ENCODE measurements around the gene RELL2.
A peak's percentile ranks its signal among the peaks of the same experiment; 100 is the strongest.

RELL2 gene

DNA sequence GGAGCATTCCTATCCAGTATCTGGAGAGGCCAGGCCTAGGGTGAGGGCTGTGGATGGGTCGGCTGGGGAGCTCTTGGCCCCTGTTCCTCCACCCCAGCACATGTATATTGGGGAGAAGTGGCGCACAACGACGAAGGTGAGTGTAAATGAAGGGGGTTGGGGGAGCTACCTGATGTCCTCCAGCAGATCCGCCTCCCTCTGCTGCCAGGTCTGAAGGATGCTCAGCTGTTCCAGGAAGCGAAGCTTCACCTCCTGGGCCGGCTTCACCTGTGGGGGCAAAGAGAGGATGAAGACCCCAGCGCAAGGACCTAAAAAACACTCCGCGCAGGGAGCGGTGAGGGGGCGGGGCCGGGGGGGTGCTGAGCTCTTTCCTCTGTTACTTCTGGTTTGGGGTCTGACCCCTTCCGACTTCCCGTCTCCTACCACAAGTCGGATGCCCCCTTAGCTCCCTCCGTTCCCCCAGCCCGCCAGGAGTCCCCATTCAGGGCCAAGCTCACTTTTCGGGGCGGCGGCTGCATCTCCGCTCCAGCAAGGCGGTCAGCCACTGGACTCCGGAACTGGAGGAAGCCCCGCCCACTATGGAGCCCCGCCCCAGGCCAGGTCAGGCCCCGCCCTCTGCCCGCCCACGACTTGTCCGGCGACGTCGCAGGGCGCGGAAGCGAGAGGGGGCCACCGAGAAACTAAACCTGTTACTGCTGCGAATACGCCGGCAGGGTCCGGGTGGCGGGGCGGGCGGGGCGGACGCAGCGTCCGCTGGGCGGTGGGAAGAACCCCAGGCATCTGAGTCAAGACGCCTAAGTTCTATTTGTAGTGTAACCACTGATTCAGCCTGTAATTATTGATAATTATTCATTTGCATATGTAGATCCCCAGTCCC is 14.3 kb downstream of the RELL2 start, which contains the start of gene FCHSD1:
Gene FCHSD1 (minus strand): TSS at position 568 of the 877 bp plus-strand sequence. CDS start 50 bp downstream, at position 518.
- peak; percentile 72 for DNase-seq

DNA sequence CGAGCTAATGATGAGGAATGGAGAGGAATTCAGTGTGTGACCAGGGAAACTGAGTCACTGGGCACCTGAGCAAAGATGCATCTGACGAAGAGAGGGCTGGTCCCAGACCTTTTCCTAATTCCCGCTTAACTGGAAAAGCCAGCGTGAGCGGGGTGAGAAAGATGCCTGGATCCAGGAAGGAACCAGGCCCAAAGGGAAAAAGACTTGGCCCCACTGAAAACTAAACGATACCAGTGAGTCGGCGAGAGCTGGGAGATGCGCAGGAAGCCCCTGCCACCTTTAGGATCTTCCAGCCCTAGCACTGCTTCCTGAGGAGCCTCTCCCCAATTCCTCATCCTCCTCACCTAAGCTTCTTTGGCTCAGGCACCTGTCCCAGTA is 14.9 kb downstream of the RELL2 start:
- no peak for DNase-seq

DNA sequence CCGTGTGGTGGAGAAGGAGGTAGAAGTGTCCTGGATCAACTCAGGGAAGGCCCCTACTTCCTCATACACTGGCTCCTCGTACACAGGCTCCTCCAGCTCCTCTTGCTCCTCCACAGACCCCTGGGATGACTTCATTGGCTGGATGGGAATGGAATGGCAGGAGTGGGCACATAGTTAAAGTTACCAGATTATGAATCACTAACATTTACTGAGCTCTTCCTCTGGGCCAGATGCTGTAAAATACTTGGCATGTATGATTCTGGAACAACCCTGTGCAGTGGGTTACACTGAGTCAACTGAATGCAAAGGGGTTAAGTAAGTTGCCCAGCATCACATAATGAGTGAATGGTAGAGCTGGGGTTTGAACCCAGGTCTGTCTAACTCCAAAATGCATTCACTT is 17.5 kb downstream of the RELL2 start:
- no peak for DNase-seq

DNA sequence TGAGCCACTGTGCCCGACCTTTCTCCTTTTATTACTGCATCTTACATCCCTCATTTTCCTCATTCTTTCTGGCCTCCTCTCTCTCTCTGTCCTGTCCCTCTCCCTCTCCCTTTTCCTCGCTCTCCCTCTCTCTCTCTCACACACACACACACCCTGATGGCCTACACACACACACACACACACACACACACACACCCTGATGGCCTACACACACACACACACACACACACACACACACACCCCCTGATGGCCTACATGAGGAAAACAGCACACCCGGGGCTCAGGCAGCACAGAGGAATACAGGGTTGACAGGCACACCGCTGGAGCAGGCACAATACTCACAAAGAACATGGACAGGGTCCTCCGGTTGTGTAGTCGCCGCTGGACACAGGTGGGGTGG is 18.2 kb downstream of the RELL2 start:
- no peak for DNase-seq

DNA sequence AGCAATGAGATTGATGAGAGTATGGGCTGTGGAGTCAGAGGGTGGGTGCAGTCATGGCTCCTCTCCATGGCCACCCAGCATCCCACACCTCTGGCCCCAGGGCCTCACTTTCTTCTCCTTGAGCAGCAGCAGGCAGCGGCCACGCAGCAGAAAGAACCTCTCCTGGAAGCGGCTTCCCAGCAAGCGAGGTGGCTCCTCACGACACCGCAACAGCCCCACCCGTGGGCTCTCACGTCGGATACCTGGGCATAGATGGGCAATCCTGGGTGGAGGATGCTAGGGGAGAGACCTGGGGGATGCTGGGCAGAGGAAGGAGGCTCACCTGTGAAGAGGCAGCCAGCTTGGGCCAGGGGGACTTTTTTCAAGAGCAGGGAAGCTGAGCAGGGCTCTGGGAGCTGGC is 19.6 kb downstream of the RELL2 start:
- DNase-seq: no peak

DNA sequence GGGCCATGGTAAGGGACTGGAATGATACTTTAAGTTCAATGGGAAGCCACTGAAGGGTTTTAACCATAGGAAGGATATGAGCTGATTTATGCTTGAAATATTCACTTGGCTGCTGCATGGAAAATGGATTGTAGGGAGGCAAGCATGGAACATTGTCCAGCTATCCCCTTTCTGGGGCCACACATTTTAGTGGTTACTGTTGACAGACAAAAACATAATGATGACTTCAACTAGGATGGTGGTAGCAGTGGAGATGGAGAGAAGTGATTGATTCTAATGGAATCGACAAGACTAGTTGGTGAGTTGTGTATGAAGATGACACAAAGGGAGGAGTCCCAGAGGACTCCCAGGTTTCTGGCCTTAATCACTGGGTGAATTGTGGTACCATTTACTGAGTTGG is 20.6 kb downstream of the RELL2 start:
- DNase-seq: no peak

DNA sequence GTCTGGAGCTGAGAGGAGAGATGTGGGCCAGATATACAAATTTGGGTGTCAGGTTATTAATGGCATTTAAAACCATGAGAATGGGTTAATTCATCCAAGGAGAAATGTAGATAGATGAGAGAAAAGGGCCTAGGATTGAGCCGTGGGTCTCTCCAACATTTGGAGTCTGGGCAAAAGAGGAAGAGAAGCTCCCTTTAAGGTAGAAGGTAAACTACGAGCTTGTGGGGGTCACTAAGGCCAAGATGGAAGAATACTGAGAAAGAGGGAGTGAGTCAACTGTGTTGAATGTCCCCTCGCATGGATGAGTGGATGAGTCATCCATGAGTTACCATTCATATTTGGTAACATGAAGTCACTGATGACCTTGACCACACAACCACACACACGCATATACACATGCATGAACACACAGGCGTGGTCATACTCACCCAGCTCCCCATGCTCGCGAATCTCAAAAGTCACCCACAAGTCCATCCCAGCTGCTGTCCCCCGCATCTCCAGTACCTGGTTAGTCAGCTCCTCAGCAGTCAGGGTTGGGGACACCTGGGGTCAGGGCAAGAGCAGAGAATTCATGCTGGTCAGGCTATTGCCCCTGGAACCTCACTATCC is 21.2 kb downstream of the RELL2 start:
- DNase-seq: no peak

DNA sequence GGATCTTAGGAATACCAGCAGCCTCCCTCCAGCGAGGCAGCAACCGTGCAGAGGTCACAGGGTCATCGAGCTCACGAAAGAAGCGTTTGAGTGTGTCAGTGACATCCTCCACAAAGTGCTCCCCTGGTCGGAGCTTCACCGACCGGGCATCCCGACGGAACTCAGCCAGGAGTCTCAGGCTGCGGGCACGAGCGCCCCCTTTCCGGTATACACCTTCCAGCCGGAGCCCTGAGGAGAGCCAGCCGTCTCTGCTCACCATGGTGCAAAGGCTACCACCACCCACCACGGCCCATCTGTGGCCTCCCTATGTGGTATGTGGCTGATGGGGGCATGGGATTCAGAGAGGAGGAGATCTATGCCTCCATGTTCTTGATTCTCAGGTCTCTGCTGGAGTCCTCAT is 25.2 kb downstream of the RELL2 start:
- DNase-seq: no peak

DNA sequence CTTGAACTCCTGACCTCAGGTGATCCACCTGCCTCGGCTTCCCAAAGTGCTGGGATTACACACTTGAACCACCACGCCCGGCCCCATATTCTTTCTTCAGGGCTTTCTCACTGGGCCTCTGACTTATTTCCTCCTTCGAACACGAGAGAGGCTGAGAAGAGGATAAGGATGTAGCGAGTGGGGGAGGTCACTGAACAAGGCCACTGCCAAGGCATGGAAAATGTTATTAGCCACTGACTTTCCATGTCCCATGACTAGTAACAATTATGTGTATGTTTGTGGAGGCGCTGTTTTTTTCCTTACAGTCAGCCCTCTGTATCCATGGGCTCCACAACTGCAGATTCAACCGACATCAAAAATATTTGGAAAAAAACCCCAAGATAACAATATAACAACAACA is 26.7 kb downstream of the RELL2 start:
- no peak for DNase-seq

DNA sequence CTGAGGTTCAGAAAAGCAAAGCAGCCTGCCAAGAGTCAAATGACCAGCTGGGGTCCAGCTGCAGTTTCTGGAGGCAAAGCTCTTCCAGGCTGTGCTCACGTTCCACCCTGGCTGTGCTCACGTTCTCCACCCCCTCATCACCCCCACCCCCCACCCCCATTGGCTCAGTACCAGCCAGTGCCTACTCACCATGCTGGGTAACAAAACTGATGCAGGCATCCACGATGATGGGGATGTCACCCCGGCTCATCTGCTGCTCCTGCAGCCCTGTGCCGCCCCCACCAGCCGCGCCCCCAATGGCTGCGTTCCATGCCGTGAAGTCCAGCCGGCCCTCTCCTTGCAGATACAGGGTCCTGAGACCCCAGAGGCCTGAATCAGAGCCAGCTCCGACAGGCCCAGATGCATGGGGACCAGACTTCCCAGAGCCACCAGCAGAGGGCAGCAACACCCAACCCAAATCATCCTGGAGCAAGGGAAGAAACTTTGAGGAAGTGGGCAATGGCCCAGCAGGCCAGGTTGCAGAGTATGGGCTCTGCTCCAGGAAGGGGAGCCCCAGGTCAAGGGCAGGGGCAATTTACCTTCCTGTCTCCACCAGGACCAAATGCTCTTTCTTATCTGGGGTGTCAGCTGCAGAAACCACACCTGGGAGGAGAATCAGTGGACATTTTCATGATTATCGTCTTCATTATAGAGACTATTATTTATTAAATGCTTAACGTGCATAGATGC is 28.1 kb downstream of the RELL2 start:
- DNase-seq: peak; percentile 70

DNA sequence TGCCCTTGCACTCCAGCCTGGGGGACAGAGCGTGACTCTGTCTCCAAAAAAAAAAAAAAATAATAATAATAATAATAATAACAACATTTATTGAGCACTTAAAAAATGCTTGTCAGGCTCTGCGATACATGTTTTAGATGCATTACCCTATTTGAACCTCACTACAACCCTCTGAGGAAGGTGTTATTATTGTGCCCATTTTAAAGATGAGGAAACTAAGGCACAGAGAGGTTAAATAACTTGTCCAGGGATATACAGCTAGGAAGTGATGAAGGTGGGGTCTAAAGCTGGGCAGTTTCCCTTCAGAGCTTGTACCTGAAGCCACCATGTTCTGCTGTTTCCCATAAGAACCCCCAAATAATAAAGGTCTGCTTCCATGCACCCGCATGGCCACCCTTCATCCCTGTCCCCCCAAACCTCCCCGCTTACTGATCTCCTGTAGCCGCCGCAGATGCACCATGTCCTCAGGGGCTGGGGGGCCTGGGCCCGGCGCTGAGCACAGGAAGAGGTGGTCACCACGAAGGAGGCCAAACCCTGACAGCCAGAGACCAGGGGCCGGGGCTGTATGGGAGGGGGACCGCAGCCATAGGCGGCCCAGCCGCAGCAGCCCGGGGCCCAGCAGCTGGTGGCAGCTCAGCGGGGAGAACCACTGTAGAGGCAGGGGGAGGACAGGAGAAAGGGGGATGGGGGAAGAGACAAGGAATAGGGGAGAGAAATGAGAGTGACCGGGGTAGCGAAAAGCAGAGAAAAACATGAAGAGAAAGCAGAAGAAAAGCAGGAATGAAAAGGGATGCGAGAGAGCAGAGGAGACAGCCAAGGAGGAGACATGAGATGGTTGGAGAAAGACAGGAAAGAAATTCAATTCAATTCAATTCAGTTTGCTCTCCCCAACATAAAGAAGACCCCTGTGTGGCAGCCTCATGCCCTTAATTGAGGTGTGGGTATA is 29.5 kb downstream of the RELL2 start:
- DNase-seq: no peak

DNA sequence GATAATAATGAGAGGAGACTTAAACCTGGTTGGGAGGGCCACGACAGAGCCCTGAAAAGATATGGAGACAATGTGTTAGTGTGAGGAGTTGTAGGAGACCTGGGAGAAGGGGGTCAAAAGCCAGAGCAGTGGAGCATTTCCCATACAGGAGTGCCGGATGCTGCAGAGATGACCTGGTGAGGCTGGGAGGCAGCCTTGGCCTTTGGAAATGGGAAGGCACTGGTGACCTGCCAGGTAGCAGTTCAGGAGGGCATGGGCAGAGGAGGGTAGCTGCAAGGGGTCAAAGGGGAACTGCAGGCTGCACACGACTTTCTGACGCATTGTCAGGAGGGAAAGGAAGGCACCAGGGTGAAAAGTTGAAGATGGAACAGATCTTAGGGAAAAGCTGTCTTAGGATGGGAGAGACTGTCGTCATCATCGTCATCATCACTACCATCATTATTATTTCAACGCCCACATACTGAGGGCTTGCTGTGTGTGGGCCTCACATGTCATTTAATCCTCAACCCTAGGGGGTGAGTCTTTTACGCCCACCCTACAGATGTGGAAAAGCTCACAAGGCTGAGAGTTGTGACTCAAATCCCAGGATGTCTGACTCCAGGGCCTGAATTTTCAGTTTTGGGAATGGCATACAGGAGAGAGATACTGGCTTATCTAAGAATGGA is 31.9 kb downstream of the RELL2 start:
- no peak for DNase-seq

DNA sequence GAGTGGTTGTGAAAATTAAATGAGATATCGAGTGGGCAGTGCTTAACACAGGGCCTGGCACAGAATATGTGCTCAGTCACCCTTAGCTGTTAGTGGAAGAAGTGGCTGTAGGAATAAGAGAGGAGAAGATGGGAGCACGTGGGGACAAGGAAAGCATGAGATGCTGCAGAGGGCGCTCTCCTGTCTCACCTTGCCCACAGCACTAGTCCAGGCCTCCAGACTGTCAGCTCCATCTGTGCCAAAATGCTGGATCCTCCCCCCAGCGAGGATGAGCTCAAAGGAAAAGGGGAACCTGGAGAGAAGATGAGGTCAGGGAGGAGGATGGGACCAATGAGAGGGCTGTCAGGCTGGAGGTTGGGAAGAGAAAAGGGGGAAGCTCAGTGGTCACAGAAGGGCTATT is 32.7 kb downstream of the RELL2 start:
- DNase-seq: no peak

DNA sequence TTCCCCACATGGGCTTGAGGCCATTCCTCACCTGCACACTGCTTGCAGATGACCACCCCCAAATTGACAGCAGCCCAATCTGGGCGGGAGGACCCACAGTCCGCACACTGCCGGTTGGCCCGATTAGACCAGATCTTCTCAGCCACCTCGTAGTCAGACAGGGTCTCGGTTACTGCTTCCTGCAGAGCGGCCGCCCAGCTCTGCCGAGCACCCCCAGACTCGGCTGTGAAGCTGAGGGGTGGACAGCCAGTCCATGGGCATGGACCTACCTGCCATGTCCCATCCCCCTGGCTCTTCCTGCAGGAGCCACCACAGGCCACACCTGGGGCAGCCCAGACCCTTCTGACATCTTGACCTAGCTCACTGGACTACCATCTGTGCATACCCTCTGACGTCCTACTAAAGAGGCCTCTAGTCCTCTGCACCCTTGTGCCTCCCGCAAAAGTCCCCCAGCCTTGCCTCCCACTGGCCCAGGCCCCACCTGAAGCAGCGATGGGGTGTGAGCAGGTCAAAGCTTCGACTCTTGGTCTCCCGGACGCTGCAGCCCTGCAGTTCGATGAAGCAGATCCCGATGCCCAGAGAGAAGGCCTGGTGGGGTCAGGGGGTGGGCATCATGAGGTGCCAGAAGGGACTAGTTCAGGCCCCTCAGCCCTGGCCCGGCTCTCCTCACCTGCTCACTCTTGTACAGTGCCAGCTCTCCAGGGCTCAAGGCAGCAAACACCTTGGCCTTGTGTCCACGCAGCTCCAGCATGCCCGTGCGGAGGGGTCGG is 35.5 kb downstream of the RELL2 start:
- DNase-seq: no peak

DNA sequence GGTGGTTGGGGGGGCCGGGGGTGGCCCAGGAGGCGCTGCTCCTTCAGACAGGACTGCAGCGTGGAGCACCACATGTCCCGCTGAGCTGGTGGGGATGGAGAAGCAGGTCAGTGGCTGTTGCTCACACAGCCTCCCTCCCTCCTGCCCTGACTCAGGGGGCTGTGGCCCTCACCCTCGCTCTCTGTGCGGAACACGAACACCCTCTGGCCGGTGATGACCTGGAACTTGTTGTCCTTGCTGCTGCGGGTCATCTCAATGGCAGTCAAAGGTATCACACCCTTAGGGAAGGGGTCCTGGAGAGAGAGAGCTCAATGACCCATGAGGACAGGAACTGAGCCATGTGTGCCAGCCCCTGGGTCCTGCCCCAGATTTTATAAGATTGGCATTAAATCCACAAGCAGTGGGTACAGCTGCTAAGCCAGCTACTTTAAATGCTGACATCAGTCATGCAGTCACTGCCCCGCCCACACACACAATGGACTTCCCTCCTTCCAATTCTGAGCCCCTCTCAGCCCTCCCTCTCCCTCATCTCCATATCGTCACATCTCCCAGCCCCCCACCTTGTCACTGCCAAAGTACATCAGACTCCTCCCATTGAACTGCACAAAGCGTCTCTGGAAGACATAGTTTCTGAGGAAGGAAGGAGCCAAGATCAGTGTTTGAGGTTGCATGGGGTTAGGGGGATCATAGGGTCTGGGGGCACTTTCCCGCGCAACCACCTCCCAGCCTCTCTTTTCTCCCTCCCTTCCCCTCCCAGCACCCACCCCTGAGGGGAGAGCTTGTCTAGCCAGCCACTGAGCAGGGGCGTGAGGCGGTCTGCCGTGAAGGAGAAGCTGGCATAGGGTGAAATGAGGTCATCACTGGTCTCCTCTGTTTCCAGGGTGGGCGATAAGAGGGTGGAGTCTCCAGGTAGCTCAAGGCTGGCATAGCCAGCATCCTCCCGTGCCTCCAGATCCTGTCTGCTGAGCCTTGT is 36.3 kb downstream of the RELL2 start:
- DNase-seq: no peak

DNA sequence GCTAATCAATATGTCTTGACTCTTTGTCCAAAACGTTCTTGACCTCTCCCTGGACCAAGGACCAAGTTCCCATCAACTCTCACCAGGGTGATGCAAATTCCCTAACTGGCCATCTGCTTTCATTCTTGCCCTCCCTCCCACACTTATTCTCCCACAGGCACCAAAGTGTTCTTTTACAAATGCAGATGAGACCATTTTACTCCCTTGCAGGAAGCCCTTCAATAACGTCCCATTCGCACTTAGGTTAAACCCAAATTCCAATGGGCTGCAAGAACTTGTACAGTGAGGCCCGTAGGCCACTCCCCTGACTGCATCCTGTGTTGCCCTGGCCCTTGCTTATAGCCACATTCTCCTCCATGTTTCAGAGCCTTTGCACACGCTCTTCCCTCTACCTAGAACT is 38.0 kb downstream of the RELL2 start:
- DNase-seq: no peak

DNA sequence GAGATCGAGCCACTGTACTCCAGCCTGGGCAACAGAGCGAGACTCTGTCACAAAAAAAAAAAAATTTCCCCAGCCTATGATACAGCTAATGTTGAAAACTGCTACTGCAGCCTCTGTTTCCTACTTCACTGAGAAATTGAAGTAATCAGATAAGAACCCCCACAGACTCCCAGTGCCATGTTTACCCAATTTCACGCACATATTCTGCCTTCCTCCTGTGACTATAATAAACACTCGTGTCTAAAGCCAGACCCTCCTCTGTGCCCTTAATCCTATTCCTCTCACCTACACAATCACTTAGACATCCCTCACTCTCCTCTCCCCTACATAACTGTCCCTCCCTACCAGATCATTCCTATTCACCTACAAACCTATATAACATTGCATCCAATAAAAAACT is 38.9 kb downstream of the RELL2 start:
- DNase-seq: no peak

DNA sequence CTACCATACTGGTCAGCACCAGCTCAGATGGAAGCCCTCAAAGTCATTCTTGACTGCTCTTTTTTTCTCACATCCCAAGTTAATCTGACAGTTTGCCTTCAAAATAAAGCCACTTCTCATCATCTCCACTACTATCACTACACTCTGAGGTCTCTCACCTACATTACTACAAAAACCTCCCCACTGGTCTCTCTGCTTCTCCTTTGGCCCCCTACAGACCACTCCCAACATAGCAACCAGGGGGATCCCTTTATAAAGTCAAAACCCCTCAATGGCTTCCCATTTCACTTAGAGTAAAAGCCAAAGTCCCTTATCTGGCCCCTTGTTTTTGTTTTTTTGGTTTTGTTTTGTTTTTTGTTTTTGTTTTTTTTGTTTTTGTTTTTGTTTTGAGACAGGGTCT is 40.6 kb downstream of the RELL2 start:
- DNase-seq: no peak

DNA sequence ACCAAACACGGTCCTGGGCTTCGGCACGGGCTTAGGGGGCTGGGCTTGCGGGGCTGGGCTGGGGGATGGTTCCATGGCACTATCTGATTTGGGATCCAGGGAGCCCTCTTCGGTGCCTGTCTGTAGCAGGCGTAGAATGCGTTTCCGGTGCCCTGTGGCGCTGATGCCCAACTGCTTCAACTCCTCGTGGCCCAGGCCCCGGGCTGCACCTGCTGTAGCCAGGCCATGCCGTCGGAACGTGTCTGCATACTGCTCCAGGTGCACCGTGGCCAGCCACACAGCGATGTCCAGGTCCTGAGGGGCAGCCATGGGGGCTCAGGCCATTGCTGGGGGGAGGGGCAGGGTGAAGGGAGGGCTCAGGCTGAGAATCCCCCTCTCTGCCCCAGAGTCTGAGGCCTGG is 43.4 kb downstream of the RELL2 start:
- no peak for DNase-seq

DNA sequence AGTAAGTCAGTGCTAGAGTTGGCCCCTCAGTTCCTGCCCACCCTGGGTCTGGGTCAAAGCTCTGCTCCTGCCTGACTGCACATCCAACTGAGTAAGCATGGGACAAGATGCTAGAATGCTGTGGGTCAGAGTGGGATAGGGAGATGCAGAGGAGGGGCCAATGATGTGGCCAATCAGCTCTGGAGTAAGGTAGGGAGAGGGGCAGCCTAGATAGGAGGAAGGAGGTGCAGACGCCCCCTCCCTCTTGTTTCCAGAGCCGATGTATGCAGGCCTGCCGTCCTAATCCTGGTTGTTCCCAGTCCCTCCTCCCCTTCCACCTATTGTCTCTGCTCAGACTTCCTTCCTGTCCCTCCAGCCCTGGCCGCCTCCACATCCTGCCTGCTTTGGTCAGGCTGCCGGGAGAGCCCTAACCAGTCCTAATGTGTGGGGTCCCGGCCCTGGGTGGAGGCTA is 44.0 kb downstream of the RELL2 start:
- no peak for DNase-seq

Measured in activated naive CD4-positive, alpha-beta T cell treated with anti-CD3 and anti-CD28 coated beads, Interleukin-2, amount 50 U/mL, for 16 hours (primary cell).